ENCODE results near the gene COP1. TPM values are rescaled to one million over a fixed set of nuclear protein-coding genes. Genes with fewer than 3 reads are reported as not detected.

The COP1 gene
- total RNA-seq, 4 donors from 2014 or later, result 46.2 to 76.3 (median 50.5) TPM

DNA sequence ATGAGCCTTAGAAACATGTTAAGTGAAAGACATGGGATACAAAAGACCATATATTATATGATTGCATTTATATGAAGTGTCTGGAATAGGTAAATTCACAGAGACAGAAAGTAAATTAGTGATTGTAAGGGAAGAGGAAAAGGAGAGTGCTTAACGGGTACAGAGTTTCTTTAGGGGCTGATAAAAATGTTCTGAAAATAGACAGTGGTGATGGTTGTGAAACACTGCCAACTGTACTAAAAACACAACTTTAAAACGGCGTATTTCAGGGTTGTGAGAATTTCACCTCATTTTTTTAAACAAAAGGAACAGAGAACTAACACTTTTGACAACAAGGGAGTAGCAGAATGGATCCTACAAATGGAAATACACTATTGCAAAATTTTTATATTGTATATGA, 13.4 kb downstream of the COP1 start:
- no peak for DNase-seq (ENCODE audit: low spot score in 2 of 2)
- intact Hi-C loops (cut with DNase I; ENCODE audit: low total_unique reads), result no loop called here
- TF ChIP-seq, protein P1, sequence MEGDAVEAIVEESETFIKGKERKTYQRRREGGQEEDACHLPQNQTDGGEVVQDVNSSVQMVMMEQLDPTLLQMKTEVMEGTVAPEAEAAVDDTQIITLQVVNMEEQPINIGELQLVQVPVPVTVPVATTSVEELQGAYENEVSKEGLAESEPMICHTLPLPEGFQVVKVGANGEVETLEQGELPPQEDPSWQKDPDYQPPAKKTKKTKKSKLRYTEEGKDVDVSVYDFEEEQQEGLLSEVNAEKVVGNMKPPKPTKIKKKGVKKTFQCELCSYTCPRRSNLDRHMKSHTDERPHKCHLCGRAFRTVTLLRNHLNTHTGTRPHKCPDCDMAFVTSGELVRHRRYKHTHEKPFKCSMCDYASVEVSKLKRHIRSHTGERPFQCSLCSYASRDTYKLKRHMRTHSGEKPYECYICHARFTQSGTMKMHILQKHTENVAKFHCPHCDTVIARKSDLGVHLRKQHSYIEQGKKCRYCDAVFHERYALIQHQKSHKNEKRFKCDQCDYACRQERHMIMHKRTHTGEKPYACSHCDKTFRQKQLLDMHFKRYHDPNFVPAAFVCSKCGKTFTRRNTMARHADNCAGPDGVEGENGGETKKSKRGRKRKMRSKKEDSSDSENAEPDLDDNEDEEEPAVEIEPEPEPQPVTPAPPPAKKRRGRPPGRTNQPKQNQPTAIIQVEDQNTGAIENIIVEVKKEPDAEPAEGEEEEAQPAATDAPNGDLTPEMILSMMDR (IDR thresholded peaks at IDR 0.05), result no peak
- WGBS, 2 donors, result 83 to 86% methylated on average over 3 of the region's 3 CpGs
- H3K4me3 ChIP-seq (ENCODE audit: low read depth, poor library complexity, severe bottlenecking), result no peak overlapping the region

DNA sequence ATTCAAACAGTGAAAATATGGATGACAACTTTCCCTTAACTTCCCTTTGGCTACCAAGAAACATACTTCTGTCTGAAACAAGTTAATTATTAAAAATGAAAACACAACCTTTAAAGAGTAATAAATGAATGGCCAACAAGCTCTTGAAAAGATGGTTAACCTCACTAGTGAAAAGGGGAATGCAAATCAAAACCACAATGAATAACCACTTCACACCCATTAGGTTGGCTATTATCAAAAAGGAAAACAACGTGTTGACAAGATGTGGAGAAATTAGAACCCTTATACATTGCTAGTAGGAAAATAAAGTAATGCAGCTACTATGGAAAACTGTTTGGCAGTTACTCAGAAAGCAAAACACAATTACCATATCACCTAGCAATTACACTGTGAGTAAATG, 14.1 kb downstream of the COP1 start:
- intact Hi-C loops (cut with DNase I; ENCODE audit: low total_unique reads), result no loop called here
- TF ChIP-seq POLR2A (IDR thresholded peaks at IDR 0.05), result no peak
- TF ChIP-seq, protein P1 (IDR thresholded peaks at IDR 0.05), result no peak
- 52 to 55% methylated on average over 1 of the region's 1 CpG for WGBS, 2 donors
- no peak overlapping the region for H3K4me3 ChIP-seq (ENCODE audit: low read depth, poor library complexity, severe bottlenecking)
- no peak for DNase-seq (ENCODE audit: low spot score in 2 of 2)

DNA sequence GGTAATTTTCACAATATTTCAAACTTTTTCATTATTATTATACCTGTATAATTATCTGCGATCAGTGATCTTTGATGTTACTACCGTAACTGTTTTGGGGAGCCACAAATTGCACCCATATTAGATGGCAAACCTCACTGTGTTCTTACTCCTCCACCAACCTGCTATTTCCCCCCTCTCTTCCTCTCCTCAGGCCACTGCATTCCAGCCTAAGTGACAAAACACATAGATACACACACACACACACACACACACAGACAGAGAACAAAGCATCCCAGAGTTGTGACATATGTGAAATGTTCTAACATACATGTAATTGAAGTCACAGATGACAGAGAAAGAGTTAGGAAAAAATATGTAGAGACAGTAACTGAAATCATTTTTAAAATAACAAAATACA, 18.5 kb downstream of the COP1 start:
- intact Hi-C loops (cut with DNase I; ENCODE audit: low total_unique reads), result no loop called here
- no peak overlapping the region for H3K4me3 ChIP-seq (ENCODE audit: low read depth, poor library complexity, severe bottlenecking)
- 92 to 96% methylated on average over 2 of the region's 2 CpGs for WGBS, 2 donors
- TF ChIP-seq, protein P1 (IDR thresholded peaks at IDR 0.05), result no peak
- TF ChIP-seq POLR2A (IDR thresholded peaks at IDR 0.05), result no peak
- no peak for DNase-seq (ENCODE audit: low spot score in 2 of 2)

DNA sequence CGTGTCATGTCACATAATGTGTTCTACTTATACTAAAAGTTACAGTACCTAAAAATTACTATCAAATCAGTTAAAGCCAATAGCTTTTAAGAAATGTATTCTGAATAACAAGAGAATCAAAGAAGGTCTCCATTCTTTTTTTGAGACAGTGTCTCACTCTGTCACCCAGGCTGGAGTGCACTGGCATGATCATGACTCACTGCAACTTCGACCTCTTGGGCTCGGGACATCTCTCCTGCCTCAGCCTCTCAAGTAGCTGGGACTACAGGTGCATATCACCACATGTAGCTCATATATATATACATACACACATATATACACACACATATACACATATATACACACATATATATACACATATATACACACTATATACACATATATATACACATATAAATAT, 20.1 kb downstream of the COP1 start:
- no peak overlapping the region for H3K4me3 ChIP-seq (ENCODE audit: low read depth, poor library complexity, severe bottlenecking)
- no peak for TF ChIP-seq POLR2A (IDR thresholded peaks at IDR 0.05)
- TF ChIP-seq, protein P1 (IDR thresholded peaks at IDR 0.05), result no peak
- WGBS, 2 donors, result 92 to 96% methylated on average over 3 of the region's 3 CpGs
- no peak for DNase-seq (ENCODE audit: low spot score in 2 of 2)
- intact Hi-C loops (cut with DNase I; ENCODE audit: low total_unique reads), result no loop called here

DNA sequence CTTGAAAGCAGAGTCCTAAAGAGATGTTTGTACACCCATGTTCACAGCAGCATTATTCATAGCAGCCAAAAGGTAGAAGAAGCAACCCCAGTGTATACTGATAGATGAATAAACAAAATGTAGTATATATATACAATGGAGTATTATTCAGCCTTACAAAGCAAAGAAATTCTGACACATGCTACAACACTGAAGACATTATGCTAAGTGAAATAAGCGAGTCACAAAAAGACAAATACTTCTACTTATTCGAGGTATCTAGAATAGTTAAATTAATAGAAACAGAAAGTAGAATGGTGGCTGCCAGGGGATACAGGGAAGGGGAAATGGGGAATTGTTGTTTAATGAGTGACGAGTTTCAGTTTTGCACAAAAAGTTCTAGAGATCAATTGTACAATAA, 23.5 kb downstream of the COP1 start:
- DNase-seq (ENCODE audit: low spot score in 2 of 2), result no peak
- 78 to 81% methylated on average over 3 of the region's 3 CpGs for WGBS, 2 donors
- intact Hi-C loops (cut with DNase I; ENCODE audit: low total_unique reads), result no loop called here
- TF ChIP-seq POLR2A (IDR thresholded peaks at IDR 0.05), result no peak
- TF ChIP-seq, protein P1 (IDR thresholded peaks at IDR 0.05), result no peak
- H3K4me3 ChIP-seq (ENCODE audit: low read depth, poor library complexity, severe bottlenecking), result no peak overlapping the region

DNA sequence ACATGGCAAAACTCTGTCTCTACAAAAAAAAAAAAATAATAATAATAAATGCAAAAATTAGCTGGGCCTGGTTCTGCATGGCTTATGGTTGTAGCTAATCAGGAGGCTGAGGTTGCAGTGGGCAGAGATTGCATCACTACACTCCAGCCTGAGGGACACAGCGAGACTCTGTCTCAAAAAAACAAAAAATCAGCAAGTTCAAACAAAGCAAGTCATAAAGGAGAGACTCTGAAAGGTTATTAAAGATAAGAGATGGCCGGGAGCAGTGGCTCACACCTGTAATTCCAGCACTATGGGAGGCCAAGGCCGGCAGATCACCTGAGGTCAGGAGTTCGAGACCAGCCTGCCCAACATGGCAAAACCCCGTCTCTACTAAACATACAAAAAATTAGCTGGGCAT, 28.8 kb downstream of the COP1 start:
- no peak overlapping the region for H3K4me3 ChIP-seq (ENCODE audit: low read depth, poor library complexity, severe bottlenecking)
- WGBS, 2 donors, result 79 to 86% methylated on average over 5 of the region's 5 CpGs
- TF ChIP-seq POLR2A (IDR thresholded peaks at IDR 0.05), result no peak
- TF ChIP-seq, protein P1 (IDR thresholded peaks at IDR 0.05), result no peak
- intact Hi-C loops (cut with DNase I; ENCODE audit: low total_unique reads), result no loop called here
- no peak for DNase-seq (ENCODE audit: low spot score in 2 of 2)
